ENCODE data around the gene LYSMD3. TPM values are rescaled to one million over a fixed set of nuclear protein-coding genes. Genes with fewer than 3 reads are reported as not detected.

Gene LYSMD3
- total and polyA plus RNA-seq, 9 of the 15 experiments (the other 6 are each of a cell fraction or from before 2014, with no cell fraction given): 9.5 to 42.3 (median 20.7) TPM

DNA sequence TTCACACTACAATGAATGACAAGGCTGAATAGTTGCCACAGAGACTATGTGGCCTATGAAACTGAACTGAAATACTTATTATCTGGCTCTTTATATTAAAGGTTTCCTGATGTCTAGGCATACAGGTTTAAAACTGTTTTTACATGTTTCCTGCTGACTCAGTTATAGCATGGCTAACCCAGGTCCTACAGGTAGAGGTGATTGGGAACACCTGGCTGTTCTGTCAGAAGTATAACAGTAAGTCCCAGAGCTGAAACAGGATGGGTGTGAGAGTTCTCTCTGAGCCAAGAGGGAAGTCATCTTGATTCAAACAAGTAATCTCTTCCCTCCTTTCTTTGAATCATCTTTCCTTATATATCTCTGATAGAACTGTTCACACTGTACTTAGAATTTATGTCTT lies 24.3 kb upstream of the LYSMD3 start:
- FAIRE-seq (no peak), DNase-seq (ENCODE audit: extremely low read depth in 1 of 4, low spot score in 3 of 4) (no peak), ATAC-seq (no peak)
- H4K20me1 ChIP-seq (replicated peaks; ENCODE audit: control insufficient read depth, insufficient read depth, low read length): no peaks in the 10 kb centered on the region
- in situ Hi-C loops (cut with MboI): no loop called here
- H3K4me3 ChIP-seq: no peak overlapping the region
- no peaks in the 10 kb centered on the region for H3K27me3 ChIP-seq (ENCODE audit: control insufficient read depth in 2 of 2, insufficient read depth in 2 of 2, low read length in 2 of 2)
- POLR2A ChIA-PET: no interaction called here
- no peaks in the 10 kb centered on the region for H3K9me1 ChIP-seq (ENCODE audit: control insufficient read depth, insufficient read depth, low read length)
- intact Hi-C loops (cut with micrococcal nuclease): no loop called here
- no peaks in the 10 kb centered on the region for H3K9me3 ChIP-seq (replicated peaks; ENCODE audit: control insufficient read depth, insufficient read depth, low read depth, low read length)
- no peak overlapping the region for H3K4me2 ChIP-seq (ENCODE audit: insufficient read depth, low read length)
- no peak overlapping the region for H3K27ac ChIP-seq (ENCODE audit: extremely low read depth, low read depth, low read length)
- CTCF ChIA-PET (ENCODE audit: low intra/inter-chr PET ratio): no interaction called here
- BruUV-seq (replicated peaks): no TSS peak
- no peaks in the 10 kb centered on the region; the same call in 2 of the 3 replicates for H3K79me2 ChIP-seq (ENCODE audit: control insufficient read depth, insufficient read depth, low read length)
- H3K4me1 ChIP-seq (replicated peaks in 1 of 2; ENCODE audit: control insufficient read depth in 2 of 2, insufficient read depth in 2 of 2, low read length in 2 of 2): peaks cover 4 to 9% of the 10 kb centered on the region in 2 experiments
- H3K36me3 ChIP-seq (ENCODE audit: control insufficient read depth, insufficient read depth, low read length): no peaks in the 10 kb centered on the region
- H3K9ac ChIP-seq (ENCODE audit: insufficient read depth in 1 of 2, low read depth in 2 of 2, low read length in 2 of 2): no peak overlapping the region
- no peak overlapping the region for H2AFZ ChIP-seq (ENCODE audit: low read depth, low read length)
- TF ChIP-seq SMARCC2 (IDR thresholded peaks at IDR 0.05; ENCODE audit: low read depth) (no peak), PPARD (CRISPR knock-in tag; IDR thresholded peaks at IDR 0.05) (no peak), ZC3H8 (IDR thresholded peaks at IDR 0.05) (no peak), JUND (IDR thresholded peaks at IDR 0.05; ENCODE audit: borderline replicate concordance, low read depth, low read length) (no peak), JUND (tag; IDR thresholded peaks at IDR 0.05; ENCODE audit: borderline replicate concordance, low read depth, low read length) (no peak), ZNF354B (CRISPR knock-in tag; IDR thresholded peaks at IDR 0.05) (no peak)
- TF ChIP-seq, protein P1, sequence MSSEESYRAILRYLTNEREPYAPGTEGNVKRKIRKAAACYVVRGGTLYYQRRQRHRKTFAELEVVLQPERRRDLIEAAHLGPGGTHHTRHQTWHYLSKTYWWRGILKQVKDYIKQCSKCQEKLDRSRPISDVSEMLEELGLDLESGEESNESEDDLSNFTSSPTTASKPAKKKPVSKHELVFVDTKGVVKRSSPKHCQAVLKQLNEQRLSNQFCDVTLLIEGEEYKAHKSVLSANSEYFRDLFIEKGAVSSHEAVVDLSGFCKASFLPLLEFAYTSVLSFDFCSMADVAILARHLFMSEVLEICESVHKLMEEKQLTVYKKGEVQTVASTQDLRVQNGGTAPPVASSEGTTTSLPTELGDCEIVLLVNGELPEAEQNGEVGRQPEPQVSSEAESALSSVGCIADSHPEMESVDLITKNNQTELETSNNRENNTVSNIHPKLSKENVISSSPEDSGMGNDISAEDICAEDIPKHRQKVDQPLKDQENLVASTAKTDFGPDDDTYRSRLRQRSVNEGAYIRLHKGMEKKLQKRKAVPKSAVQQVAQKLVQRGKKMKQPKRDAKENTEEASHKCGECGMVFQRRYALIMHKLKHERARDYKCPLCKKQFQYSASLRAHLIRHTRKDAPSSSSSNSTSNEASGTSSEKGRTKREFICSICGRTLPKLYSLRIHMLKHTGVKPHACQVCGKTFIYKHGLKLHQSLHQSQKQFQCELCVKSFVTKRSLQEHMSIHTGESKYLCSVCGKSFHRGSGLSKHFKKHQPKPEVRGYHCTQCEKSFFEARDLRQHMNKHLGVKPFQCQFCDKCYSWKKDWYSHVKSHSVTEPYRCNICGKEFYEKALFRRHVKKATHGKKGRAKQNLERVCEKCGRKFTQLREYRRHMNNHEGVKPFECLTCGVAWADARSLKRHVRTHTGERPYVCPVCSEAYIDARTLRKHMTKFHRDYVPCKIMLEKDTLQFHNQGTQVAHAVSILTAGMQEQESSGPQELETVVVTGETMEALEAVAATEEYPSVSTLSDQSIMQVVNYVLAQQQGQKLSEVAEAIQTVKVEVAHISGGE (CRISPR knock-in tag; IDR thresholded peaks at IDR 0.05): no peak
- TF ChIP-seq, protein P2, sequence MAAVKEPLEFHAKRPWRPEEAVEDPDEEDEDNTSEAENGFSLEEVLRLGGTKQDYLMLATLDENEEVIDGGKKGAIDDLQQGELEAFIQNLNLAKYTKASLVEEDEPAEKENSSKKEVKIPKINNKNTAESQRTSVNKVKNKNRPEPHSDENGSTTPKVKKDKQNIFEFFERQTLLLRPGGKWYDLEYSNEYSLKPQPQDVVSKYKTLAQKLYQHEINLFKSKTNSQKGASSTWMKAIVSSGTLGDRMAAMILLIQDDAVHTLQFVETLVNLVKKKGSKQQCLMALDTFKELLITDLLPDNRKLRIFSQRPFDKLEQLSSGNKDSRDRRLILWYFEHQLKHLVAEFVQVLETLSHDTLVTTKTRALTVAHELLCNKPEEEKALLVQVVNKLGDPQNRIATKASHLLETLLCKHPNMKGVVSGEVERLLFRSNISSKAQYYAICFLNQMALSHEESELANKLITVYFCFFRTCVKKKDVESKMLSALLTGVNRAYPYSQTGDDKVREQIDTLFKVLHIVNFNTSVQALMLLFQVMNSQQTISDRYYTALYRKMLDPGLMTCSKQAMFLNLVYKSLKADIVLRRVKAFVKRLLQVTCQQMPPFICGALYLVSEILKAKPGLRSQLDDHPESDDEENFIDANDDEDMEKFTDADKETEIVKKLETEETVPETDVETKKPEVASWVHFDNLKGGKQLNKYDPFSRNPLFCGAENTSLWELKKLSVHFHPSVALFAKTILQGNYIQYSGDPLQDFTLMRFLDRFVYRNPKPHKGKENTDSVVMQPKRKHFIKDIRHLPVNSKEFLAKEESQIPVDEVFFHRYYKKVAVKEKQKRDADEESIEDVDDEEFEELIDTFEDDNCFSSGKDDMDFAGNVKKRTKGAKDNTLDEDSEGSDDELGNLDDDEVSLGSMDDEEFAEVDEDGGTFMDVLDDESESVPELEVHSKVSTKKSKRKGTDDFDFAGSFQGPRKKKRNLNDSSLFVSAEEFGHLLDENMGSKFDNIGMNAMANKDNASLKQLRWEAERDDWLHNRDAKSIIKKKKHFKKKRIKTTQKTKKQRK (IDR thresholded peaks at IDR 0.05; ENCODE audit: borderline replicate concordance, low read depth, low read length): no peak

Data from K562 (cell line).